ENCODE measurements around the gene ADARB1.

DNA sequence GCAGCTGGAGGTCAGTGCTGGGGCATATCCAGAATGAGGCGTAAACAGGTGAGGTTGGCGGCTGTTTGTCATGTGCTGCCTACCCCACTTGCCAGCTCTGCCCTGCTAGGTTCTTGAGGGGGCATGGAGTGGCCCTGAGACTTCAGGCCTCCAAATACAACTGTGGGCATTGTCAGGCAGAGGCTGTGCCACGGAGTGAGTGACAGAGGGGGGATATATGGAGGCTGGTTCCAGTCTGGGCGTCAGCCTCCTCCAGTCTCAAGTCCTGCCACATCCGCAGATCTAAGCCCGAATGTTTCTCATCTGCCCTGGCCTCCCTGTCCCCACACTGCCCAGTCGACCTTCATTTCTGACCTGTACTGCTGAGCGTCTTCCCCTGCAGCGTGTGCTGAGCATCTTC is 128.0 kb downstream of the ADARB1 start:
- TF ChIP-seq, protein P1, sequence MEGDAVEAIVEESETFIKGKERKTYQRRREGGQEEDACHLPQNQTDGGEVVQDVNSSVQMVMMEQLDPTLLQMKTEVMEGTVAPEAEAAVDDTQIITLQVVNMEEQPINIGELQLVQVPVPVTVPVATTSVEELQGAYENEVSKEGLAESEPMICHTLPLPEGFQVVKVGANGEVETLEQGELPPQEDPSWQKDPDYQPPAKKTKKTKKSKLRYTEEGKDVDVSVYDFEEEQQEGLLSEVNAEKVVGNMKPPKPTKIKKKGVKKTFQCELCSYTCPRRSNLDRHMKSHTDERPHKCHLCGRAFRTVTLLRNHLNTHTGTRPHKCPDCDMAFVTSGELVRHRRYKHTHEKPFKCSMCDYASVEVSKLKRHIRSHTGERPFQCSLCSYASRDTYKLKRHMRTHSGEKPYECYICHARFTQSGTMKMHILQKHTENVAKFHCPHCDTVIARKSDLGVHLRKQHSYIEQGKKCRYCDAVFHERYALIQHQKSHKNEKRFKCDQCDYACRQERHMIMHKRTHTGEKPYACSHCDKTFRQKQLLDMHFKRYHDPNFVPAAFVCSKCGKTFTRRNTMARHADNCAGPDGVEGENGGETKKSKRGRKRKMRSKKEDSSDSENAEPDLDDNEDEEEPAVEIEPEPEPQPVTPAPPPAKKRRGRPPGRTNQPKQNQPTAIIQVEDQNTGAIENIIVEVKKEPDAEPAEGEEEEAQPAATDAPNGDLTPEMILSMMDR (IDR thresholded peaks at IDR 0.05) = no peak
- TF ChIP-seq POLR2A (IDR thresholded peaks at IDR 0.05) = no peak

Measured in tibial nerve (tissue), 3 donors.